GM19372 (cell line): ENCODE results near the gene TREML2.
"Not testable (repeated sequence)": the region's sequence is repeated elsewhere in the genome, so short reads cannot be mapped to it uniquely, and the experiment has no call there.

Source experiments
- ATAC-seq: cut with Tn5 transposase; IDR thresholded peaks from one replicate; pipeline ENCODE4 v1.9.1; 2021; ENCODE audit warnings: mild to moderate bottlenecking, low read depth, moderate library complexity; ENCODE audit not compliant: unreplicated experiment

The TREML2 gene, protein sequence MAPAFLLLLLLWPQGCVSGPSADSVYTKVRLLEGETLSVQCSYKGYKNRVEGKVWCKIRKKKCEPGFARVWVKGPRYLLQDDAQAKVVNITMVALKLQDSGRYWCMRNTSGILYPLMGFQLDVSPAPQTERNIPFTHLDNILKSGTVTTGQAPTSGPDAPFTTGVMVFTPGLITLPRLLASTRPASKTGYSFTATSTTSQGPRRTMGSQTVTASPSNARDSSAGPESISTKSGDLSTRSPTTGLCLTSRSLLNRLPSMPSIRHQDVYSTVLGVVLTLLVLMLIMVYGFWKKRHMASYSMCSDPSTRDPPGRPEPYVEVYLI

DNA sequence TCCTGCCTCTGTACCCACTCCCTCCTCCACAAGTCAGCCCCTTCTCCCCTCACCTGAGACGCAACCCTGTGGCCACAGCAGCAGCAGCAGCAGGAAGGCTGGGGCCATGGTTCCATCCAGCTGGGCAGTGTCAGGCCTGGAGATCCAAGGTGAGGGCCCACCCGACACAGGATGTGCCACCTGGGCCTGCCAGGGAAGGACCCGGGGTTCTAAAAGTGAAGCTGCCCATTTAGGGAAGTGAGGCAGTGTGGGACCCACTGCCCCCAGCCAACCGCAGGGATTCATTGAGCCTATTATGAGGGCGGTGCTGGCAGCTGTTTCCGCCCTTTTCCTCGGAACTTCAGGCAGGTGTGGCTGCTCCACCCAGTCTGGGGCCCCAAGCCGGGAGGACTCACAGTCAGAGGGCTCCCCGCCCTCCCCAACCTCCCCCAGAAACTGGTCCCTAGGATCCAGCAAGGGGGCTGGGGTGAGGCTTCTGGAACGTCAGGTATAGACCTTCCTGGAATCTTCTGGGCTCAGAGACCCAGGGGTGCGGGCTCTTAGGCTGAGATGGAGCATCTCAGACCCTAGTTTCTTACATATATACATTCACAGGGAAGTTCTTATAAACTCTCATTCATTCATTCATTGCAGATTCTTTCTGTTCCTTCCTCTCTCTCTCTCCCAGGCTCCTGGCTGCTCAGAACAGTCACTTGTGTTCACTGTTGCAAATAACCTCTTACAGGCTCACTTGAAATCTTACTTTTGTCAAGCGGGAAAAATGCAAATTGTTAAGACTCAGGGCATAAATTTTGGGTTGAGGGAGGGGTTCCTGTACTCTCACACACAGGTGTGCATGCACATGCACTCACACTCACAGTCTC is at the start of gene TREML2:
Gene TREML2, minus strand, starts transcription at position 249 of the 863 bp plus-strand sequence. Its CDS starts 141 bp downstream, at position 108.
- no peak for ATAC-seq

DNA sequence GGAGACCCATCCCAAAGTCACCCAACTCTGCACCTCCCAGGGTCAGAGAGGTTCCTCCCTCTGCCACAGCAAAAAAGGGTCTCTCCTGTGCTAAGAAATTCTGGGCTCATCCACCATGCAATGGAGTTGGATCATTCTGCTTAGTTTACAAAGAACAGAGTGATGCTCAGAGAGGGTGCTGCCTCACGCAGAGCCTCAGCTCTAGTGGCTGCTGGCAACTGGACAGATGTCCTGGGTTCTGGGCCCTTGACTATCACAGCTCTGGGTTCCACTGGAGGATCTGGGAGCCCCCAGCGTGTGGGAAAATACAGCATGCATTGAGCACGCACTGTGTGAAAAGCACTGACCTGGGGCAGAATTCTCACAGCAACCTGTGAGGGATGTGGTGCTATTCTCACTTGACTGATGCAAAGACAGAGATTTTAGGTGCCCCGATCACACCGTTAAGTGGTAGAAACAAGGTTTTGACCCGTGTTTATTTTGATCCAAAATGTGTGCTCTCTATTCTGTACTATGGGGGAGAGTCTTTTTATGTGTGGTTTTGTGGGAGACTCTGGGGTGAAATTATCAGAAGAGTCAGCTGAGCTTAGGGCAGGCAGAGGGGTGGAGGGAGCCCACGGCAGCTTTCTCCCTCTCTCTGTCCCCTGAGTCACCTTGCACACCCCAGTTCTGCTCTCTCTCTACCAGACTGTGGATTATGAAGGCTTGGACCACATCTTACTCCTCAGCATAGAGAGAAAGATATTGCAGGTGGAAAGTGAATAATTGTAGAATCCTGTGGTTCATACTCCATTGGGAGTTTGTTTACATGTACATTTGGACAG is 47.1 kb upstream of the TREML2 start:
- no peak for ATAC-seq

DNA sequence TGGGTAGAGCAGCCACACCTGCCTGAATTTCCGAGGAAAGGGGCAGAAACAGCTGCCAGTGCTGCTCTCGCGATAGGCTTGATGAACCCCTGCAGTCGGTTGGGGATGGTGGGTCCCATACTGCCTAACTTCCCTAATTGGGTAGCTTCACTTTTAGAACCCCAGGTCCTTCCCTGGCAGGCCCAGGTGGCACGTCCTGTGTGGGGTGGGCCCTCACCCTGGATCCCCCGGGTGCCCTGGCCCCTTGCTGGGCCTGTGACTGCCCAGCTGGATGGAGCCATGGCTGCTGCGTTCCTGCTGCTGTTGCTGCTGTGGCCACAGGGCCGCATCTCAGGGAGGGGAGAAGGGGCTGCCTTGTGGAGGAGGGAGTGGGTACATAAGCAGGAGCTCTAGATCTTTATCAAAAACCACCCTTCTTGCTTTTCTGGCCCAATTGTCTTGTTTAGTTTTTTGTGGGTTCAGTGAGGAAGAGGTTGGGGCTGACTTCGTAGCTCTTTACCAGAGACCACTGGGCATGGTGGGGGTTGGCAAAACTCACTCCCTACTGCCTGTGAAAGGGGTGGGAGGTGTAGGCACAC is 46.4 kb upstream of the TREML2 start:
- no peak for ATAC-seq

DNA sequence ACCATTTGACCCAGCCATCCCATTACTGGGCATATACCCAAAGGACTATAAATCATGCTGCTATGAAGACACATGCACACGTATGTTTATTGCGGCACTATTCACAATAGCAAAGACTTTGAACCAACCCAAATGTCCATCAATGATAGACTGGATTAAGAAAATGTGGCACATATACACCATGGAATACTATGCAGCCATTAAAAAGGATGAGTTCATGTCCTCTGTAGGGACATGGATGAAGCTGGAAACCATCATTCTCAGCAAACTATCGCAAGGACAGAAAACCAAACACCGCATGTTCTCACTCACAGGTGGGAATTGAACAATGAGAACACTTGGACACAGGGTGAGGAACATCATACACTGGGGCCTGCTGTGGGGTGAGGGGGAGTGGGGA is 45.6 kb upstream of the TREML2 start:
- not testable (repeated sequence) for ATAC-seq

DNA sequence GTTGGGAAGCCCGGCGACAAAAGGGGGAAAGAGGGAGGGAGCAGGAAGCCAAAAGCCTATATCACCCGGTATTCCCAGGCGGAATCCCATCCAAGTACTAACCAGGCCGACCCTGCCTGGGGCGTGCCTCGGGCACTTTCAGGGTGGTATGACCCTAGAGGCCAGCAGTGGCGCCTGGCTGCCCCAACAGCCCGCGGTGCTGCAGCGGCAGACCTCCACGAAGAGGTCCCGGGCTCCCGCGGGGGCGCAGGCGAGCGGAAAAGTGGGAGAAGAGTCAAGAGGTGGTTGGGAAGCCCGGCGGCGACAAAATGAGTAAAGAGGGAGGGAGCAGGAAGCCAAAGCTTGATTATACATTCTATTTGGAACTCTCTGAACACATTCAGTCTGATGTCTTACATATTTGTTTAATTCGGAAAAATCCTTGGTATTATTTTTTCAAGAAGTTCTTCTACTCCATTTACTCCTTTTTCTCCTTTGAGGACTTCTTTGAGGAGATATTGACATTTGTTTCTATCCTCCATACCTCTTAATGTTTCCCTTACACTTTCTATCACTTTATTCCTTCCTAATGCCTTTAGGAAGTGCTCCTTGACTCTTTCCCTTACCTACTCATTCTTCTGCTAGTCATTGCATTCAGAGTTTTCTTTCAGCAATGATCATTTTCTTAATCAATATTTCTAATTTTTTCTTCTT is 38.7 kb upstream of the TREML2 start:
- ATAC-seq: no peak

DNA sequence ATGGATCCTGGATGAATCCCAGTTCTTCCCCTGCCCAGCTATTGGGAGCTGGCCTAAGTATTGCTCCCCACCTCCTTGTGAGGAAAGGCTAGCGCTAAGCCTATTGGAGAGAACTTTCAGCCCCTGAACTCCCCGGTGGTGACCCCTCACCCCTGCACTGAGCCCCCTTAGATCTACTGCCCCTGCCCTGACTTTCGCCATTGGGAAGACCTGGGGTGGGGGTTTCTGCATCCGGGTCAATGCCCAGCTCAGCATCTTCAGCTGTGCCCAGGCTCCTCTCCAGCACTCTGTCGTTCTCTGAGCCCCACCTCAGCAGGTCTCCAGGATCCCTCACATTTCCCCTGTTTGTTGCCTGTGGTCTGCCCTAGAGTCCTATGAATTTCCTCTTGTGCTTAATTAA is 36.2 kb upstream of the TREML2 start:
- no peak for ATAC-seq

DNA sequence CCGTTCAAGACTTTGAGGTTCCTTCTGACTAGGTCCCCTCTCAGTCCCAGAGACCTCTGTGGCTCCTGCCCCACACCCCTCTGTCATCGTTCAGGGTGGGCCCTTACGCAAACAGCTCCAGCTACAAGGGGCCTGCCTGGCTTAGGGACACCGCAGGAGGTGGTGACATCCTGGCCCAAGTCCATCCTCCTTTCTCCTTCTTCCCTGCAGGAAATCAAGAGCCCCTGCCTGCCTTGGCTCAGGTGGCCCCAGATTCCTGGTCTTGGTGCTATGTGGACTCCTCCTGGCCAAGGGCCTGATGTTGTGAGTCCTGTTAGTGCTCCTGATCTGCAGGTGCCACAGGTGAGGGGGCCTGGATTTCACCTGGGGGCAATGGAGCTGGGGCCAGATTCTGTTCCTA is 35.3 kb upstream of the TREML2 start:
- ATAC-seq: no peak

DNA sequence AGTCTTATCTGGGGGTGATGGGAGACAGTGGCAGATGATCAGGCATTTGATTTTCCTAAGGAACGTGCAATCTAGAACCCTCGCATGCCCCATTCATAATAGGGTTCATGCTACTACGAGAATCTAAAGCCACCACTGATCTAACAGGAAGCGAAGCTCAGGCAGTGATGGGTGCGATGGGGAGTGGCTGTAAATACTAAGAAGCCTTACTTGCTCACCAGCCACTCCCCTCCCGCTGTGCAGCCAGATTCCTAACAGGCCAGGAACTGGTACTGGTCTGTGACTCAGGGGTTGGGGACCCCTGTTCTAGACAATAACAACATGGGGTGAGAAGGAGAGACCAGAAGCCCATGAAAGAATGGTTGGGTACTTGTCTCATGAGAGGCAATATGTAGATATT is 31.7 kb upstream of the TREML2 start:
- ATAC-seq: no peak

DNA sequence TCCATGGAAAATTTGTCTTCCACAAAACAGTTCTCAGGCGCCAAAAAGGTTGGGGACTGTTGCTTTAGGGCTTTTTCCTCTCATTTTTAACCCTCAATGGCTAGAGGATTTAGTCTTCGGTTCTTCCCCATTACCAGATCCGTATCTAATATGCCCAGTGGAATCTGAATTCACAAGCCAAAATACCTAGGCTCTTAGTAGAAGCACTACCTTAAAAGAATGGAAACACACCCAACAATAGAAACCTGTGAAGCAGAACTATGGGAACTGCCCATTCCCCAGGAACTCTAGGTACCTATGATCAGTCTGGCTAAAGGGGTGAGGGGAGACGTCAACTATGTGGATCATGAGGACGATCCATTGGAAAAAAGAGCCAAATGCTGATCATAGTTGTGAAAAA is 30.3 kb upstream of the TREML2 start:
- no peak for ATAC-seq

DNA sequence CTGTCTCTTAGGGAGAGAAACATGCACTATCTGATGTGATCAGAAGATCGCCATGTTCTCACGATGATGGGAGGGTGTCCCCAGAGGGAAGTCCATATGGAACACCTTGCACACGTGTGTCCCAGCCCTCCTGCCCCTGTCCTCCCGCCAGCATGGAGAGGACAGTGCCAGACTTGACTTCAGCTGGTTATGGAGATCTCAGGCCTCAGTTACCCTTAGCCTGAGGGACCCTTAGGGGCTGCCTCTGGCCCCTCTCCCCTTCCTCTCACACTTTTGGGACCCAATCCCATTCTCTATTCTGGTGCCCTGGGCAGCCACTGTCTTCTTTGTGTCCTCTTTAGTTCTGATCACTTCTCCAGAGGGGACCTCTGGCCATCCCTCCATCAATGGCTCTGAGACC is 28.8 kb upstream of the TREML2 start:
- ATAC-seq: no peak

DNA sequence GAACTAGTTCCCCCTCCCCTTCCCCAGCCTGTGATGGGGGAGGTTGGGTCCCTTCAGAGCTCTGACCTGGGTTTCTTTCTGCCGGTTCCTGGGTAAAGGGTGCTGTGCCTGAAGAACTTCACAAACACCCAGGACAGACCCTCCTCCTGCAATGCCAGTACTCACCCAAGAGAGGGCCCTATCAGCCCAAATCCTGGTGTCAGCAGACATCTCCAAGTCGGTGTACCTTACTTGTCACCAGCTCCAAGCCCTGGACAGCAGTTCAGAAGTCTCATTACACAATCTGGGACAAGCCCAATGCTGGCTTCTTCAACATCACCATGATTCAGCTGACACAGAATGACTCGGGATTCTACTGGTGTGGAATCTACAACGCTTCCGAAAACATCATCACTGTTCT is 27.7 kb upstream of the TREML2 start:
- no peak for ATAC-seq

DNA sequence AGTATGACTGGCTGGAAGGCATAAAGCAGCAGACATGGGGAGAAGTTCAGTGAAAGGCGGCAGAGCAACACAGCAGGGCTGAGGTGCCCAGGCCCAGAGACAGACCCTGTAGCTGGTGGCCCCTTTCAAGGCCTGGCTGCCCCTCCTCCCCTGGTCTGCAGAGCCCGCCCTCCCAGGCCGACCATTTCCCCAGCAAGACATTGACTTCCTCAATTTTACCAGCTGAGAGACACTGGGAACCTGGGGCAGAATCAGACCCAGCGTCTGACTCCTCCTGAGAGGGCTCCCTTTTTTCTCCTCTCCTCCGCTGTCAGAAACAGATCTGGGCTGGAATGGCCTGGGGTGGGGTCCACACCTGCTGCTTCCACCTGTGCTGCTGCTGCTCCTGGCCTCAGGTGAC is 27.1 kb upstream of the TREML2 start, which contains the start of gene TREML4:
Gene TREML4, plus strand, starts transcription at position 254 of the 400 bp plus-strand sequence. Its CDS starts 79 bp downstream, at position 333.
- ATAC-seq: no peak

DNA sequence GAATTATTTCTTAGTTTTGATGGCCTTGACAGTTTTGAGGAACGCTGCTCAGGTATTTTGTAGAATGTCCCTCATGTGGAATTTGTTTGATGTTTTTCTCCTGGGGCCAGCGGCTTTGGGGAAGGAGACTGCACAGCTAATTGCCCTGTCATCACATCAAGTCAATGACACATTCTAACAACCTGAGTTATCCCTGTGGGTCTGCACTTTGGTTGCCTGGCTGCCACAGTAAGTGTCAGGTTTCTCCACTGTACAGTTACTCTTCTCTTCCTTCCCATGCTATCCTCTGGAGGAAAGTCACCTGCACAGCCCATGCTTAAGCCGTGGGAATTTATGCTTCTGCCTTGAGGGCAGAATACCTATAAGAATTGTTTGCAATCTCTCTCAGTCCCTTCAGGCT is 25.8 kb upstream of the TREML2 start:
- no peak for ATAC-seq

DNA sequence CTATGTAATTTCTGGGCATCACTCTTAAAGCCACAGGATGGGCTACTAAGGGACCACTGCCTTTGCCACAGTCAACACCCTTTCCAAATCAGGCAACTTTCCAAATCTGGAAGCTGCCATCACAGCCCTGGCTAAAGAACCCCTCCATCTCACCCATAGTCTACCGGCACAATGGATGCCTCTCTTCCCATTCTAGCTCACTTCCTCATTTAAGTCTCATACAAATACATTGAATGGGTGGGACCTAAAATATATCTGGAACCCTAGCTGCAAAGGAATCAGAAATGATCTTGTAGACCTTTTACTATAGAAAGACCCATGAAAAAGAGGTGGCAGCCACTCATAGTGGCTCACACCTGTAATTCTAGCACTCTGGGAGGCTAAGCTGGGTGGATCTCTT is 23.9 kb upstream of the TREML2 start:
- no peak for ATAC-seq

DNA sequence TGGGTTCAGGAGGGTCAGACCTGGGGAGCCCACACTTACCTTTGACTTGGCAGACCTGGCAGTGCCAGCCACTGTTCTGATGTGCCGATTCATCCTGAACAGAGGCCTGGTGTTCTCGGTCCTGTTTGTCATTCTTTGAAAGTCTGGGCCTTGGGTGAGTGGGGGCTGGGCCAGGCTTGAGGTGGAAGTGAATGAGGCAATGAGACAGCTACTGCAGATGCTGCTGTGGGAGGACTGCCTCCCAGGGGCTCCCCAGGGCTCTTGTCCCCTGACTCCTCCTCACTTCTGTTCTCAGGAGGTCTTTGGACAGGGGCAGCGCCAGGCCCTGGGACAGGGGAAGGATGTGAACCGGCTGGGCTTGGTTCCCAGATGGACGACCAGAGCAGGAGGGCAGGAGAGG is 21.6 kb upstream of the TREML2 start:
- no peak for ATAC-seq

DNA sequence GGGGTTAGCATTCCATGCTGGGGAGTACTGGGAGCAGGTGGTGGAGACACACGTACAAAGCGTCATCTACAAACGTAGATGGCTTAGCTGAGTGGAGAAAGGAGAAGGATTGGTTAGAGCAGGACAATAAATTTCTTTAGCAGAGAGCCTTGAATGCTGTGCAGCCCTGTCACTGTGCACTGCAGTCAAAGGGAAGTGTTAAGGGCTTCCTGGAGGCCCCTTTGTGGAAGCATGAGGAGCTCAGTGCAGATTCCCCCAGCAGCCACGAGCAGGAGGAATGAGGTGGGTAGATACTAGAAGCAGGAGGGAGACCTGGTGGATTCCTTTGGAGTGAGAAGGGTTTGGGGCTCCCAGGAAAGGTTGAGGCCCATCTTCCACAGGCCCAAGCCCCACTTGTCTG is 21.1 kb upstream of the TREML2 start:
- no peak for ATAC-seq

DNA sequence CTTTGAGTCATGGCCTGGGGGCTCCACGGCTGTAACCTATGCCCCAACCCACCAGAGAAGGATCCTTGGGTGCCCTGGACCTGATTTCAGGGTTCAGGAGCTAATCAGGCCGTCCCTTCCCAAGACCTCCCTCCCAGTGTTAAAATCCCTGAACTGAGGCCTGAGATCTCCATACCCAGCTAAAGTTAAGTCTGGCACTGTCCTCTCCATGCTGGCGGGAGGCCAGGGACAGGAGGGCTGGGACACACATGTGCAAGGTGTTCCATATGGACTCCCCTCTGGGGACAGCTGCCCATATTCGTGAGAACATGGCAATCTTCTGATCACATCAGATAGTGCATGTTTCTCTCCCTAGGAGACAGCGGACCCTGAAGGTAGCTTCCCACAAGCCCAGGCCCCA is 15.7 kb upstream of the TREML2 start:
- ATAC-seq: no peak

DNA sequence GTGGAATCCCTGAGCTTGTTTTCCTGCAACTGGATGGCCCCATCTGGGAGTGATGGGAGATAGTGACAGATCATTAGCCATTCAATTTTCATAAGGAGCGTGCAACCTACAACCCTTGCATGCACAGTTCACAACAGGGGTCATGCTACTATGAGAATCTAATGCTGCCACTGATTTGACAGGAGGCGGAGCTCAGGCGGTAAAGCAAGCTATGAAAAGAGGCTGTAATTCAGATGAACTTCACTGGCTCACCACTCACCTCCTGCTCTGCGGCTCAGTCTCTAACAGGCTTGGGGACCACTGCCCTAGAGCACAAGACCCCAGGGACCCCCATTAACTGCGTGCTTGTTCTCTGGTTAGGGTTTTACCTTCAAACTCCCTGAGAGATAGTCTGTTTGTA is 14.8 kb upstream of the TREML2 start:
- no peak for ATAC-seq

DNA sequence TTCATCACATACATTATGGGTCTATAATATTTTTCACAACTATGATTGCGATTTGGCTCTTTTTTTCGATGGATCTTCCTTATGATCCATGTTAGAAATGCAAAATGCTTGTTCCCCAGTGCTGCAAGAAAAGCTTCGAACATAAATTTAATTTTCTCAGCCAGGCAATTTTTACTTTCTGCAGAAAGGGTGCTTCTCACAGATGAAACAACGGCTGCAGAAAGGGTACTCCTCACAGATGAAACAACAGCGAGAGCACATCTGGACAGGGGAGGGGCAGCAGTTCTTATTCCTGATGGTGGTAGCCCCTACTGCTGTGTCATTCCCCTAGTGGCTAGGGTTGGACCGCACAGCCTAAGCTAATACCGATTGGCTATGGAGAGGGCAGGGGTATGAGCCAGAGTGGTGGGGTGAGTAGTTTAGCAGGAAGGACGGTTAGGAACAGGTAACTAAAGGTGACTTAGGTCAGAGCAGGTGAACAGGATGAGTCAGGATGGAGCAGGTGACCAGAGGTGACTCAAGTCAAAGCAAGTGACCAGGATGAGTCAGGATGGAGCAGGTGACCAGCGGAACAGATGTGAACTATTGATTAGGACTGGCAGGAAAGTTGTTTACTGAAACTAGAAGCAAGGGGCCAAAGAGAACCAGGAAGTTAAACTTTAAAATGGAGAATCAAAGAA is 13.8 kb upstream of the TREML2 start:
- ATAC-seq: no peak
